Brain microvascular endothelial cell (primary cell): ENCODE measurements around the gene PRR30.

Source experiments
- DNase-seq: peaks from one replicate; pipeline ENCODE4 v3.0.0-alpha.2; 2020
- H3K27ac ChIP-seq: fragments of 250-450 bp; sonication (Bioruptor Pico); 2 replicates; pipeline ENCODE4 v1.5.1; 2020; ENCODE audit warnings: mild to moderate bottlenecking, moderate library complexity
- H3K27me3 ChIP-seq: fragments of 250-450 bp; sonication (Bioruptor Pico); replicated peaks from 2 replicates; pipeline ENCODE4 v1.5.1; 2020; ENCODE audit warnings: mild to moderate bottlenecking
- H3K36me3 ChIP-seq: fragments of 250-450 bp; sonication (Bioruptor Pico); replicated peaks from 2 replicates; pipeline ENCODE4 v1.5.1; 2020; ENCODE audit warnings: mild to moderate bottlenecking
- H3K4me3 ChIP-seq: 2 replicates; pipeline ENCODE4 v1.5.1; 2011; ENCODE audit warnings: low read depth, mild to moderate bottlenecking, control low read depth, low read length, moderate library complexity
- in situ Hi-C: cut with HindIII; loops from 2 replicates; pipeline ENCODE4 v1.10.0; 2017; ENCODE audit warnings: low sequenced_read_pairs, low pct_ligation_motif_present
- TF ChIP-seq, protein P1 (sequence below): IDR thresholded peaks from 2 replicates; pipeline ENCODE4 v1.5.1; 2011; ENCODE audit warnings: low read depth, mild to moderate bottlenecking, moderate library complexity, low read length, control low read depth, inconsistent platforms; ENCODE audit errors: missing control alignments

PRR30 gene

DNA sequence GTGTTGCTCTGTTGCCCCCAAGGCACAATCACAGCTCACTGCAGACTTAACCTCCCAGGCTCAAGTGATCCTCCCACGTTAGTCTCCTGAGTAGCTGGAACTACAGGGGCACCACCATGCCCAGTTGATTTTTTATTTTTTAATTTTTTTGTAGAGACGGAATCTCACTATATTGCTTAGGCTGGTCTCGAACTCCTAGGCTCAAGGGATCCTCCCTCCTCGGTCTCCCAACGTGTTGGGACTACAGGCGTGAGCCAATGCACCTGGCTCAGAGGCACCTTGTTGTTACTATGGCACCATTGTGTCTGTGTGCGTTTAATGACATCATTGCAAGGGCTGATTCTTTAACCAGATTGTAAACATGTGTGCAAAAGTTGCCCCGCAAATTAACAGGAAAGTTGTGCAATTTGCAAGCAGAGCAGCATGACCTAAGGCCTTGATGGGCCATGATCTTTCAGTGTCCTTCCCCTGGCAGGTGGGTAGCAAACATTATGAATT is 32.2 kb upstream of the PRR30 start:
- in situ Hi-C loops = no loop called here
- no peak overlapping the region for H3K27ac ChIP-seq
- DNase-seq = no peak
- TF ChIP-seq, protein P1, sequence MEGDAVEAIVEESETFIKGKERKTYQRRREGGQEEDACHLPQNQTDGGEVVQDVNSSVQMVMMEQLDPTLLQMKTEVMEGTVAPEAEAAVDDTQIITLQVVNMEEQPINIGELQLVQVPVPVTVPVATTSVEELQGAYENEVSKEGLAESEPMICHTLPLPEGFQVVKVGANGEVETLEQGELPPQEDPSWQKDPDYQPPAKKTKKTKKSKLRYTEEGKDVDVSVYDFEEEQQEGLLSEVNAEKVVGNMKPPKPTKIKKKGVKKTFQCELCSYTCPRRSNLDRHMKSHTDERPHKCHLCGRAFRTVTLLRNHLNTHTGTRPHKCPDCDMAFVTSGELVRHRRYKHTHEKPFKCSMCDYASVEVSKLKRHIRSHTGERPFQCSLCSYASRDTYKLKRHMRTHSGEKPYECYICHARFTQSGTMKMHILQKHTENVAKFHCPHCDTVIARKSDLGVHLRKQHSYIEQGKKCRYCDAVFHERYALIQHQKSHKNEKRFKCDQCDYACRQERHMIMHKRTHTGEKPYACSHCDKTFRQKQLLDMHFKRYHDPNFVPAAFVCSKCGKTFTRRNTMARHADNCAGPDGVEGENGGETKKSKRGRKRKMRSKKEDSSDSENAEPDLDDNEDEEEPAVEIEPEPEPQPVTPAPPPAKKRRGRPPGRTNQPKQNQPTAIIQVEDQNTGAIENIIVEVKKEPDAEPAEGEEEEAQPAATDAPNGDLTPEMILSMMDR = no peak
- H3K27me3 ChIP-seq = peaks cover 15% of the 10 kb centered on the region
- H3K4me3 ChIP-seq = no peak overlapping the region
- no peaks in the 10 kb centered on the region for H3K36me3 ChIP-seq

DNA sequence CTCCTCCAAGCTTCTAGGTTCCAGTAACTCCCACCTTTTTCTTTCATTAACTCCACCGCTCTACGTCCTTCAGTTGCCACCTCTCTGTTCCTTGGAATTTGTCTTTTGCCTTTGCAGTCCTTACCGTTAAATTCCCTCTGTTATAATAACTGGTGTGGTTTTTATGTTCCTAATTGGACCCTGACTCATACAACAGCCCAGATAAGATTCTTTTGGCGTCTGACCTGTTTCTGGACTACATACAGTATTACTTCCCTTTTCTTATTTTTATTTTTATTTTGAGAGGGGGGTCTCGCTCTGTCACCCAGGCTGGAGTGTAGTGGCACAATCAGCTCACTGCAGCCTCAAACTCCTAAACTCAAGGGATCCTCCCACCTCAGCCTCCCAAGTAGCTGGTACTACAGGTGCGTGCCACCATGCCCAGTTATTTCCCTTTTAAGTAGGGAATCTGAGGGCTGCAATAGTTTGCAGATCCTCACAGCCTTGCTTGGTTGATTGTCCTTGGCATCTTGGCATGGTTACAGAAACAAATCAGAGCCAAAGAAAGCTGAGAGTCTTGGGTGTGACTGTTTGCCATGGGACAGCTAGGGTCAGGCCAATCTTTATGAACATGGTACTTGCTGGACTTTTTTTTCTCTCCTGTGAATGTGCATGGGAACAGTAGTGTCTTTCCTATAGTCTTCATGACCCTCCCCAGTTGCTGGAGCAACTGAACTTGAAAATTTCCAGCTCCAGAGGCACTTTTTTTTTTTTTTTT is 31.5 kb upstream of the PRR30 start:
- no peak overlapping the region for H3K4me3 ChIP-seq
- H3K27me3 ChIP-seq = peaks cover 13% of the 10 kb centered on the region
- in situ Hi-C loops = no loop called here
- no peaks in the 10 kb centered on the region for H3K36me3 ChIP-seq
- no peak for DNase-seq
- TF ChIP-seq, protein P1 = no peak
- H3K27ac ChIP-seq = no peak overlapping the region

DNA sequence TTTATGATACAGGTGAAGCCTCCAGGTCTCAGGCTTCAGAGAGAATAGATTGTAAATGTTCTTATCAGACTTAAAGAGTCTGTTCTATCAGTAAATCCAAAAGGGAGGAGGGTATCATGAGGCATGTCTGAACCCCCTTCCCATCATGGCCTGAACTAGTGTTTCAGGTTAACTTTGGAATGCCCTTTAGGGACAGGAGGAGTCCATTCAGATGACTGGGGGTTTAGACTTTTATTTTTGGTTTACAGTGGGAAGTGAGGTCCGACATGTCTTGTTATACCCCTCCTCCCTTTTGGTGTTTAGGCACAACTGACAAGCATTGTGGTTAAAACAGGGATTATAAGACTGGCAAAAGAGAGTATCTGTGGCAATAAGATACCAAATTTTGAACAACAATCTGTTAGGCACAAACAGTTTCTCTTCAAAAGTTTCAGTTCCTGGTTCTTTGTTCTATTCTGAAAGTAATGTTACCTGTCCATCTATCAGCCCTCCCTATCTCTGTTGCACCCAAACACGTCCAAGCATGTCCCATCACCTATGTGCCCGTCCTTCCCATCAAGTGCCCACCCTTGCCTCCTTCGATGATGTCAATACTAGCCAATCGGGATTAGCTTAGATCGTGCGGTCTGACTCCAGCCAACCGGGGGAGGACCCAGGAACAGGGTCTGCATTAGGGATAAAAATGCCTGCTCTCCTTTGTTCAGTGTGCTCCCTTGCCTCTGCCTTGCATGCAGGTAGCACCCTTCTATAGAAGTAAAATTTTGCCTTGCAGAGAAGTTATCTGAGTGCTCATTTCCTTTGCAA is 26.0 kb upstream of the PRR30 start:
- no peaks in the 10 kb centered on the region for H3K36me3 ChIP-seq
- no peak overlapping the region for H3K4me3 ChIP-seq
- H3K27me3 ChIP-seq = peaks cover 2% of the 10 kb centered on the region
- TF ChIP-seq, protein P1 = no peak
- no peak overlapping the region for H3K27ac ChIP-seq
- DNase-seq = no peak
- in situ Hi-C loops = no loop called here

DNA sequence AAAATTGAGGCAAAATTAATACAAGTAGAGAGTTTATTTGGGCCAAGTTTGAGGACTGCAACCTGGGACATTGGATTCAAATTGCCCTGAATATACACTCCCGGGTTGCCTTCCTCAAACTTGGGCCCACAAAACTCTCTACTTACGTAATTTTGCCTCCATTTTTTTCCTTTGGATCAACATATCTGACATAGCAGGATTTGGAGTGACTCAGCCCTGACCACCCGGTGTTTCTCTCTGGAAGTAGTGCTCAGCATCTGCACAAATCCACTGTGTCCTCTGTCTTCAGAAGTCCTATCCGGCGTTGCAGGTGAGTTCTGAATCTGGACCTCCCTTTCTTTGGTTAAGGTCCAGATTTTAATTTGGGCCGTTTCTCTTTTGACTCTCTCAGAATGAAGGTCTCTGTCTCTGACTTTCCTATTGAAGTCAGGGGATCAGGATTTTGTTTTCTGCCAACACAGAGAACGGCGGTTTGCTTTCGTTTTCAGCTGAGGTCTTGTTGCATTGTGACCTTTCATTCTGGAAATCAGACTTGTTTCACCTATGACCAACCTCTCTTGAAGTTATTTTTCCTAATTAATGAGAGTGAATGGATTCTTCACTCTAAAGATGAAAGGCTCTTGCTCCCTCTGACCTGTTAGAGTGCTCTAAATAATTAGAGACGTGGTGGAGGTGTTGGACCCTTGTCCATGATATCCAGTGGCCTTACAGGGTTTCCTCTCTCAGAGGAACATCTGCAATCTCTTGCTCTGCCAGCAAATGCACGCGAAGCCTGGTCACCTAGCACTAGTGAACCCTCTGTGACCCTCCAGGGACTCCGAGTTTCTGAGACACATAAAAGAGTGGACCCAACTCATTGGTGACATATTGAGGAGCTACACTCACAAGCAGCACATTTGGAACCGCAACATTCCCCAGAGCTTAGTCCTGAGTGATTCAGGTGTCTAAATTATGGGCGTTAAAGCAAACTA is 23.2 kb upstream of the PRR30 start:
- Histone ChIP-seq H3K27ac (no peak overlapping the region), H3K4me3 (no peak overlapping the region), H3K27me3 (no peaks in the 10 kb centered on the region), H3K36me3 (no peaks in the 10 kb centered on the region)
- in situ Hi-C loops = no loop called here
- peak; percentile 38 for DNase-seq
- TF ChIP-seq, protein P1 = no peak

DNA sequence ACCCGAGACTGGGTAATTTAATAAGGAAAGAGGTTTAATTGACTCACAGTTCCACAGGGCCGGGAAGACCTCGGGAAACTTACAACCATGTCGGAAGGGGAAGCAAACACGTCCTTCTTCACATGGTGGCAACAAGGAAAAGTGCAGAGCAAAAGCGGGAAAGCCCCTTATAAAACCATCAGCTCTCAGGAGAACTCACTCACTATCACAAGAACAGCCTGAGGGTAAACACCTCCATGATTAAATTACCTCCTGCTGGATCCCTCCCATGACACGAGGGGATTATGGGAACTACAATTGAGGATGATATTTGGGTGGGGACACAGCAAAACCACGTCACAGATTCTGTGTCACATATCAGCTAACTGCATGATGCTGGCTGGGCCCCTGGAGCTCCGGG is 21.0 kb upstream of the PRR30 start:
- DNase-seq = no peak
- in situ Hi-C loops = no loop called here
- Histone ChIP-seq H3K36me3 (no peaks in the 10 kb centered on the region), H3K27me3 (no peaks in the 10 kb centered on the region), H3K27ac (no peak overlapping the region), H3K4me3 (no peak overlapping the region)
- TF ChIP-seq, protein P1 = no peak
